ENCODE data around the gene P2RX4.
A peak's percentile ranks its signal among the peaks of the same experiment; 100 is the strongest.
"Not testable (repeated sequence)": the region's sequence is repeated elsewhere in the genome, so short reads cannot be mapped to it uniquely, and the experiment has no call there.

Gene P2RX4

DNA sequence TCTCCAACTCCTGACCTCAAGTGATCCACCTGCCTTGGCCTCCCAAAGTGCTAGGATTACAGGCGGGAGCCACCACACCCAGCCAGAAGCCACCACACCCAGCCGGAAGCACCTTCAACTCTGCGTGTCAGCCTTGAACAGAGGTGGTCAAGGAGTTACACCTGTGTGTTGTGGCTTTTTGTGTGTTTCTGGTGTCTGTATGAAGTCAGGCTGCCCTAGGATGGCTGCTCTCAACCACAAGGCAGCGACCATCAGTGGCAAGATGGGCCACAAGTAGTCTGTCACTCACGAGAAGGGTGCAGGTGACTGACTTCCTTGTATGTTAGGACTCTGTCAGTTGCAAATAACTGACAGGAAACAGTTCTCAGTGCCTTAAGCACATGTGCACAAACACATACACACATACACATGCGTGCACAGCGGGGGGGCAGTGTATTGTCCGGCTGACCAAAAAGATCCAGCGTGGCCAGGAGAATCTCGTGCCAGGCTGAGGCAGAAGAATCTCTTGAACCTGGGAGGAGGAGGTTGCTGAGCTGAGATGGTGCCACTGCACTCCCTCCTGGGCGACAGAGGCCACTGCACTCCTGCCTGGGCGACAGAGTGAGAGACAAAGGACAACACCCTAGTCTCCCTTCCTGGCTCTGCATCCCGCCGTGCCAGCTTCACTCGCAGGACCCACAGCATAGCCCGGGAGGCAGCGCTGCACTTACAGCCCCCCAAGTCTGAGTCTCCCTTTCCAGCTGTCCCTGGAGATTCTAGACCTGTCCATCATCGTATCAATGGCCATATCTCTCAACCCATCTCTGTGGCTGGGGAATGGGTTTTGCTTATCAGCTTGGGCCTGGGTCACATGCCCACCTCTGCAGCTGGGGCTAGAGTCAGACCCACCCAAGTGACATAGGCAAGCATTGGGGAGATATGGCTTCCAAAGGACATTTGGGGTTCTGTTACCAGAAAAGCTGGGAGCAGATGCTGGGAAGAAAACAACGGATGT lies 13.7 kb downstream of the P2RX4 start:
- no peak for DNase-seq

DNA sequence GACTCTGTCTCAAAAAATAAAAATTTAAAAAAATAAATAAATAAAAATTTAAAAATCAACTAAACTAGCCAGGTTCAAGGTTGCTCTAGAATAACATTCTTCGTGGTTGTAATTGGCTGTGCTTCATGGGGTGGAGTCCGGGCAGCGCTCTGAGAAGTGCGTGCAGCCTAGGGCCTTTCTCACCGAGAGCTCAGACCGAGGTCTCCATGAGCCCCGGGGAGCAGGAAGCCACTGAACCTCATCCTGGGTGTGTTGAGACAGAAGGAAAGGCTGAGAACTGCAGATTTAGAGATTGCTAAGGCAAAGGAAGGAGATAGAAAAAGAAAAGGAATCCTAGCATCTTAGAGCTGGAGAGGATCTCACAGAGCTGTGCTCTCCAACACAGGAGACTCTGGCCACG lies 14.7 kb downstream of the P2RX4 start:
- DNase-seq, result no peak

DNA sequence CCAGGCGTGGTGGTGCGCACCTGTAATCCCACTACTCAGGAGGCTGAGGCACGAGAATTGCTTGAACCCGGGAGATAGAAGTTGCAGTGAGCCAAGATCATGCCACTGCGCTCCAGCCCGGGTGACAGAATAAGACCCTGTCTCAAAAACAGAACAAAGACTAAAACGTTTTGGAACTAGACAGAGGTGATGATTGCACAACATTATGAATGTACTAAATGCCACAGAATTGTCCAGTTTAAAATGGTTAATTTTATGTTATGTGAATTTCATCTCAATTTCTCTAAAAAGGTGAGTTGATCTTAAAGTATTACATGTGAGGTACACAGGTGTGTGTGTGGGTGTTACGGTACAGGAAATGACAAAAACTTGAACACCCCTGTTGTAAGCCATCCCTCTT lies 16.5 kb downstream of the P2RX4 start:
- no peak for DNase-seq

DNA sequence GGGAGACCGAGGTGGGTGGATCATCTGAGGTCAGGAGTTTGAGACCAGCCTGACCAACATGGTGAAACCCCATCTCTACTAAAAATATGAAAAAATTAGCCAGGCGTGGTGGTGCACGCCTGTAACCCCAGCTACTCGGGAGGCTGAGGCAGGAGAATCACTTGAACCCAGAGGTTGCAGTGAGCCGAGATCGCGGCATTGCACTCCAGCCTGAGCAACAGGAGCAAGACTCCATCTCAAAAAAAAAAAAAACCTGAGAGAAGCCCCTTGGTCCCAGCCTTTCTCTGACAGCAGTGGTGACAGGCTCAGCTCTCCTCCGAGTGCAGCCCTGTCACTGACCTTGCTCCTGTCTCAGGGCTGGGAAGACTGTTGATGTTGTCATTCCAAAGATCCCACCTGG lies 16.9 kb downstream of the P2RX4 start:
- DNase-seq, result not testable (repeated sequence)

DNA sequence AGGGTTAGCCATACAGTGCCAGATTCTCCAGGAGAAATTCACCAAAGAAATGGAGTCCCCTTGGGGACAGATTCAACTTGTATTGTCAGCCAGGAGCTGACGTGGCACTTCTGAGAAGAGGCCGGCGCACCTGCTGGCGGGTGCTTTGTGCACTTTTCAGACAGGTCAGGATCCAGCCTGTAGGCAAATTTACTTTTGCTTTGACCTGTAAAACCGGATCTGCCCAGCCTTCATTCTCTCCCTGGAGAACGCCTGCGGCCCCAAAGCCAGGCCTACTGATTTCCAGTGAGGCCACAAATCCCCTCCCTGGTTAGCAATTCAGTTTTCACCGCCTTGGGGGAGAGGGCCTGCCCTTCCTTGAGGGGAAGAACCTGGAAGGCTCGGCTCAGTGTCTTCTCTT lies 17.4 kb downstream of the P2RX4 start:
- no peak for DNase-seq

DNA sequence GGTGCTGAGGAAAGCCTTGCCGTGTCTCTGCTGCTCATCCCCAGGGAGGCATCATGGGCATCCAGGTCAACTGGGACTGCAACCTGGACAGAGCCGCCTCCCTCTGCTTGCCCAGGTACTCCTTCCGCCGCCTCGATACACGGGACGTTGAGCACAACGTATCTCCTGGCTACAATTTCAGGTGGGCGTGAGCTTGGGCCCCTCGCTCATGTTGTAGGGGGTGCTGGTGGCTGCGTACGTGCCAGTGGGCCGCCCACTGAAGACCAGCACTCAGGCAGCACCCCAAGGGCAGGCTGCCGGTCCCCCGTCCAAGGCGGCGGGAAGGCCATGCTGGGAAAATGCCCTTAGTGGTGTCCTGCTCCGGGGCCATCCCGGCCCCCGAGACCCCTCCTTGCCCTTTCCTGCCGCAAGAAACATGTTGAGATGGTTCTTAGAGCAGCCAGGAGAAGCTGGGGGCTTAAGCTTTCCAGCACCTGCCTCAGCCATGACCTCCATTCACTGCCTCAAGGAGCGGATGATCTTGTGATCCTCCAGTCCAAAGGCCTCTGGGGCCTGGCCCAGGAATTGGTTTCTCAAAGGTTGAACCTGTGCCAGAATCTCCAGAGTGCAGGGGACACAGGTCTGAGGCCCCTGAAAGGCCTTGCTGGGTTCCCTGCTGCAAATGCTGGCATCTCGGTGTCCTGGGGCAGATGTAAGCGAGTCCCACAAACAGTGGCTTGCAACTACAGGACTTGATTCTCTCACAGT lies 19.2 kb downstream of the P2RX4 start:
- no peak for DNase-seq

DNA sequence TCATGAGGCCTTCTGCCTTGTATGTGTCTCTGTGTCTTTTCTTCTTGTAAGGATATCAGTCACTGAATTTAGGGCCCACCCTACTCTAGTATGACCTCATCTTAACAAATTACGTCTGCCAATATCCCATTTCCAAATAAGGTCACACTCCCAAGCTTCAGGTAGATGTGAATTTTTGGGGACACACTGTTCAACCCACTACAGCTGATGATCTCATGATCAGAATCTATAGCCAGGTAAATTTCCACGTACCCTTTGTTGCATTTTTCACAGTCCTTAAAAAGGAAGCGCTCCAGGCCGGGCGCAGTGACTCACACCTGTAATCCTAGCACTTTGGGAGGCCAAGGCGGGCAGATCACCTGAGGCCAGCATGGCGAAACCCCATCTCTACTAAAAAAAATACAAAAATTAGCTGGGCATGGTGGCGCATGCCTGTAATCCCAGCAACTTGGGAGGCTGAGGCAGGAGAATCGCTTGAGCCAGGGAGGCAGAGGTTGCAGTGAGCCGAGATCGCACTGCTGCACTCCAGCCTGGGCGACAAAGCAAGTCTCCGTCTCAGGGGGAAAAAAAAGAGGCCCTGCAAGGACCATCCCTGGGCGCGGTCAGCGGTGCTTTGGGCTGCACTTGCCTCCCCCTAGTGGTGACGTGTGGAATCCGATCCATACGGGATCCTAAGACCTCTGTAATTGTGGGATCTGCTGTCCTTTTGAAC lies 20.1 kb downstream of the P2RX4 start:
- peak; percentile 12 for DNase-seq

DNA sequence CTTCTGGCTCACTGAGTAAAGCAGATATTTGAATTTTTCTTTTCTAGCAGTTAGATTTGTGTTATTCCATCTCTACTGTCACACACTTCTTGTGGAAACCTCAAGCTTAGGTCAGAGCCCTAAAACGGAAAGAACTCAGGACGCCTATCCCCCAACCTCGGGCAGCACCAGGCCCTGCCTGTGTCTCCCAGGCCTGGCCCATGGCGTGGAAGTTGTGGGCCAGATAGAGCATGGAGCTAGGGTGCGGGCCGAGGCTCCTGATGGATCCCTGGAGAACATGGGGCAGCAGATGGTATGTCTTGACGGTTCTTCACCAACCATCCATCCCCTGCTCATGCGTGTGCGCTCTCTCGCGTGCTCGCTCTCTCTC lies 20.6 kb downstream of the P2RX4 start:
- no peak for DNase-seq

DNA sequence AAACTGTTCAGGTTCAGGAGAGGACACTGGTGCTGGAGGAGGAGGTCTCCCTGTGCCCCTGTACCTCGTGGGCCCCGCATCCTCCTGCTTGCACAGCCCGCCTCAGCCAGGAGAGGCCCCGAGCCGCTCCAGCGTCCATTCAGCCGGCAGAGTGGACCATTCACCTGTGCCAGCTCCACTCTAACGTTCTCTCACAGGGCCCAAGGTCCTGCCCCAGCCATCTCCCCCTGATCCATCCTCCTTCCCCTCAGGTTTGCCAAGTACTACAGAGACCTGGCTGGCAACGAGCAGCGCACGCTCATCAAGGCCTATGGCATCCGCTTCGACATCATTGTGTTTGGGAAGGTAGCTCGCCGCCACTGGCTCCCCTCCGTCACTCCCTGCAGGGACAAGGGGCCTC lies 22.2 kb downstream of the P2RX4 start:
- no peak for DNase-seq

DNA sequence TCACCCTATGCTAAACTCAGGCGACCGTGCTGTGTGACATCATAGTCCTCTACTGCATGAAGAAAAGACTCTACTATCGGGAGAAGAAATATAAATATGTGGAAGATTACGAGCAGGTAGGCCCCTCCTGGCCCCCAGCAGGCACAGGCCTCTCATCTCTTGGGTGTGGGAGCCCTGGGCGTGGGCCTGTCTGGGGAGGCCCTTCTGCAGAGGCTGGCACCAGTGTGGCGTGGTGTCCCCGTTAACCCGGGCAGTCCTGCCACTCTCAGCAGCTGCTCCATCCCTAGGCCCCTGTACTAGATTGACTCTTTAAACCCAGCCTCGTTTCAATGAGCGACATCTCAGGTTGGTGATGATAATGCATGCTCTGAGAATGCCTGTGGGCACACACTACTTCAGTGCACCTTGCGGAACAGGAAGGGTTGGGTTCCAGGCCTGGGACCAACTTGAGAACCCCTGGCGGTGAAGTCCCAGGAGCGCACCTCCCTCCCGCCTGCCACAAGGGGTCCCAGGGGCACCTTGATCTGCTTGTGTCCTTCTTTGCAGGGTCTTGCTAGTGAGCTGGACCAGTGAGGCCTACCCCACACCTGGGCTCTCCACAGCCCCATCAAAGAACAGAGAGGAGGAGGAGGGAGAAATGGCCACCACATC lies 23.2 kb downstream of the P2RX4 start:
- DNase-seq, result no peak

DNA sequence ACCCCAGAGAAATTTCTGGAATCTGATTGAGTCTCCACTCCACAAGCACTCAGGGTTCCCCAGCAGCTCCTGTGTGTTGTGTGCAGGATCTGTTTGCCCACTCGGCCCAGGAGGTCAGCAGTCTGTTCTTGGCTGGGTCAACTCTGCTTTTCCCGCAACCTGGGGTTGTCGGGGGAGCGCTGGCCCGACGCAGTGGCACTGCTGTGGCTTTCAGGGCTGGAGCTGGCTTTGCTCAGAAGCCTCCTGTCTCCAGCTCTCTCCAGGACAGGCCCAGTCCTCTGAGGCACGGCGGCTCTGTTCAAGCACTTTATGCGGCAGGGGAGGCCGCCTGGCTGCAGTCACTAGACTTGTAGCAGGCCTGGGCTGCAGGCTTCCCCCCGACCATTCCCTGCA lies 23.7 kb downstream of the P2RX4 start:
- no peak for DNase-seq

DNA sequence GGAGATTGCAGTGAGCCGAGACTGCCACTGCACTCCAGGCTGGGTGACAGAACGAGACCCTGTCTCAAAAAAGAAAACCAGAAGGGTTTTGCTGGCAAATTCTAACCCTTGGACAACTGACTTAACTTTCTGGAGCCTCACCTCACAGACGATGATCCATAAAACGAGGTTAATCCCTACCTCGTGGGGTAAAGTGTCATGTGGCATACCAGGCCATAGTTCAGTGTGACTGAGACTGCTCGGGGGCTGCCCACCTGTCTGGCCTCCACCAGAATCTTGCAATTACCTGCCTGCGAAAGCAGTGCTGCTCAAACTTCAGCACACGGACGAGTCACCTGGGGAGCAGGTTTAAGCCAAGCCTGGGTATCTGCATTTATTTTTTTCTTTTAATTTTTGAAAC lies 26.8 kb downstream of the P2RX4 start:
- DNase-seq, result no peak

DNA sequence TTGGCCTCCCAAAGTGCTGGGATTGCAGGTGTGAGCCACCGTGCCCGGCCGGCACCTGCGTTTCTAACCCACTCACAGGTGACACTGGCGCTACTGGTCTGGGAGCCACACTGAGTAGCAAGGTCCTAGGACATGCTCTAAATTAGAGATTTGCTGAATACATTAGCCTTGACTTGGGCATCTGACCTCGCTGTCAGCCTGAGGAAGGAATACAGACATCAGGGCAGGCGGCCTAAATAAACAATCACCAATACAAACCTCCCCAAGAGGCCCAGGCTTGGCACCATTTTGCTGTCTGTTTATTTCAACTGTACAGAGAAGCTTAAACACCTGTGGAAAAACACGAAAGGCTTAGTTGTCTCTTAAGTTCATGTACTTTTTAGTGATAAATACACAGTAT lies 27.5 kb downstream of the P2RX4 start:
- no peak for DNase-seq

DNA sequence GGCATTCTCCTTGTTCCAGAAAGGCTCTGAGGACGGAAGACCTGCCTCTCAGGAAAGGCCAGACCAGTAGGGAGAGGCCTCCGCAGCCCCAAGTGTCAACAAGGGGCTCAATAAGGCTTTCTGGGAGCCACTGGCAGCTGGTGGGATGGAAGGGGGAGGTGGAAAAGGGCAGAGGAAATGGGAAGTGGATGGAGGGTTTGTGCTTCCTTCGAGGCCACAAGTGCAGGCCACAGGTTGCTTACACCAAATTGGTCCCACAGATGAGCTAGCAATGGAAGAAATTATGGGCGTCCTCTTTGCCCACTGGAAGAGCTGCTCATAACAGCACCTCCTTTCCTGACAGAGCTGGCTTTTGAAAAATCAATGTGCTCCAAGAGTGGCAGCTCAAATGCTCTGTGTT lies 28.2 kb downstream of the P2RX4 start:
- no peak for DNase-seq

DNA sequence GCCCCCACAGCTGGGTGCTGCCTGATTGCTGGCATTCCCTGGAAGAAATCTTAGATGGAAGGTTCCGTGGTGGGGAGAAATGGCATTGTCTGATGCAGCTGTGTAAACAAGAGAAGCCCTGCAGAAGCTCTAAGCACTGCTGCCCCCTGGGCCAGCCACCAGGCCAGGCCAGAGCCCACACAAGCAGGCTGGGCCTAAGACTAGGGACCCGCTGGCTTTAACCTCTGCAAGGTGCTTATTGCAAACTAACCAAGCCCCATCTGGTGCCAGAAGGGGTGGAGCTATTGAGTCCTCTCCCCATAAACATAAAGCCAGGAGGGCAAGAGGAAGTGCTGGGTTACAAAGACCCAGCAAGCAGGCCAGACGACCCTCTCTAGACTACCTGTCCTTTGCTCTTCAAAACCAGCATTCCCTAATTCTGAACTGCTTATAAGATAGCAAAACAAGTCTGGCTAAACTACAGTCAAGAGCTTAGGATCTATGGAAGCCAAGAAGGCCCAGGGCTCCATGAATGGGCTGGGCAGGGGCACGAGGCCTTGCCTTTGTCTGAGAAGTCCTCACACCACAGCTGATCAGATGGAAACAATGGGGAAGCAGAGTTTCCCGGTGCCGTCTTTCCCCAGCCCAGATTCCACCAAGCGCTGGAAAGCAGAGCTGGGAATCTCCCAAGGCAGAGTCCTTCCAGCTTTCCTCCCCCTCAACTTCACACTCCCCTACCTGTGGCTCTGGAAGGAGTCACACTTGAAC lies 28.8 kb downstream of the P2RX4 start:
- DNase-seq, result peak; percentile 78

DNA sequence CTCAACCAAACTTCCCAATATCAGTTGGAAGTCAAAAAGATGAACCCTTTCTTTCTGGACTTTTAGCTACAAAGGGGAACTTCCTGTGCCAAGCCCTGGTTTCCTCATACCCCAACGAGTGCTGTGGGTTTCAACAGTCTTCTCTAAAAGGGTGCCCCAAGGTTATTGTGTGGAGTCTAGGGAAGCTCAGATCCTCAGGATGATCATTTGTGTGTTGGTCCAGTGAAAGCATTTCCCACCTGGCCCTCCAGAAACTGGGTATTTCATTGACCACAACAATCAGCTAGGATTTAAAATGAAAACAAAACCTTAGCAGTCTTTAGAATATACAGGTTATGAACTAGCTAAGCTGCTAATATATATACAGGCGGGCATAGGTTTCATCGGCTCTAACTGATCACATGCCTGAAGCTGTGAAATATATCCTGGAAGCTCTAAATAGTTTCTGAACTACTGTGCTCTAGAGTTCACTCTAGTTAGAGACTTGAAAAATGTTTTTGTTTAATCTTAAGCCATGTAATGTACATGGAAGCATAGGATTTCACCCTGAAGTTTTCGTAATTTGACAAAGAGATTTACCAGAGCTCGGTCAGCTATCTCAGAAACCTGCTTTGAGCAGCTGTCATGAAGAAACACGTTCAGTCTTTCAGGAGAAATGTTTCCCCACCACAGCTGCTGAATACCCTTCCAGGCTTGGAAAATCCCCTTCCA lies 29.6 kb downstream of the P2RX4 start:
- DNase-seq, result no peak

DNA sequence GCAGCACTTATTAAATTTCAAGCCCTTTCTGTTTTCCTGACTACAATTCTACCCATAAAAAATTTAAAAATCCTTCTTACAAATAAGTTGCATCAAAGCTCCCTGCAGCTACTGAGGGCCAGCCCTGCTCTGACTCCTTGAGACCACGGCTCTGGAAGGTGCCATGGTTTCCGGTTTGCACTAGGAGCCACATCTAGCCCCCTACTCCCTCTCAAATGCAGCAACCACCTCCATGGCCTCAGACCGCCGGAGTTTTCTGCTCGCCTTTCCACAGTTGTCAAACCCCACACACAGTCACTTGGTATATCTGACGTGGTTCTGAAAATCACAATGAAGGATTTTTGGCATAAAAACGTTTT lies 30.1 kb downstream of the P2RX4 start:
- DNase-seq, result no peak

DNA sequence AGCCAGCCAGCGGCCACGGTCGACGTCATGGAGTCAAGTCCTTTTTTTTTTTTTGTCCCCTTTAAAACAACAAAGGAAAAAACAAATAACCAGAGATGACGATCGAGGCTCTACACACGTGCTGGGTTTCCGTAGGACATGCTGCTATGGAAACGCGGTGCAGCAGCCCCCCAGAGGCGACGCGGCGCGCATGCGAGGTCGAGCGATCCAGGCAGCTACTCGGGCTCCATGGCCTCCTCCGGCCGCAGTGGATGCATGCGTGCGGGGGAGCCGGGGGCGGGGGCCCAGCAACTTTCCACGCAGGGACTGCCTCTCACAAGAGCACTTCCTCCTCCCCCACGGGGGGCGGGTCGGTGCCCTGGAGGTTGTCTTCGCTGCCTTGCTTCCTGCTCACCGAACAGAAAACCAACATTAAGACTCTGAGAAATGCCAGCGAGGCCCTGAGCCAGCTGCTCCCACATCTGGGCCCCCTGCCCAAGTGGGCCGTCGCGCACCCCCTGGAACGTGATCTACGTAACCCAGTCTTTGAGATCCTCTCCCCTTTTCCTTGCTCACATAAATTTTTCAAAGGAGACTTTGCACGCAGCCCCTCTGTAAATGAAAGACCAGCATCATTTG lies 30.7 kb downstream of the P2RX4 start:
- DNase-seq, result no peak

DNA sequence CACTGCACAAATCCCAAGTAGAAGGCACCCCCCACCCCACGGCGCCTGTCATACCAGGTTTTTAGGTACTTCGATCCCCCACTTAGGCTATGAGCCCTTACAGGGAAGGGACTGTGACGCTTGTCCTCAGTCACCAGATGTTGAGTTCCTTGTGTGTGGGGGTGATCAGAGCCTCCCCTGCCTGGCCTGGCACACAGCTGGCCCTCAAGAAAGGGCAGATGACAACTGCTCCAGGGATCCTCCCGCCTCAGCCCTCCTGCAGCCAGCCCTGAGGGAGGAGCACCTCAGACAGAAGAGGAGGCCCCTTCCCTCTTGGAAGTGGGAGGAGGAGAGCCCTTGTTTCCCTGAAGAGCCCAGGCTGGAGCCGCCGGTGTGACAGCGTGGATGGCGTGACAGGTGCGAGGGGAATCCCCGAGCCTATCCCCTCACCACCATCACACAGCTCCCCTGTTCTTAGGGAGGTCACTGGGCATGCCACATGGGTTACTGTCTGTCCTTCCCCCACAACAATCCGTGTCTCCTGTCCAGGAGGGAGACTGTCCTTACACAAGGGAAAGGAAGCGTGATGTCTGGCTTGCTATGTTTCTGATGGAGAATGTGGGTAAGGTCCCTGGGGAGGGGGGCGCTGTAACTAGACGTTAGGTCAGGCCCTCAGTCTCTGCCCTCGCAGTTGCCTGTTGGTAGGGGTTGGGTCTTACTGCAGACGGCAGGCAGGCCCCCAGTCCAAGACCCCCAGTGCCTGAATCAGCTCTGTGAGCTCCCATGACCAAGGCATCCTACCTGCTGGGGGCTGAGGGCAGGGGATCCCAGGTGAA lies 31.4 kb downstream of the P2RX4 start:
- DNase-seq, result no peak

DNA sequence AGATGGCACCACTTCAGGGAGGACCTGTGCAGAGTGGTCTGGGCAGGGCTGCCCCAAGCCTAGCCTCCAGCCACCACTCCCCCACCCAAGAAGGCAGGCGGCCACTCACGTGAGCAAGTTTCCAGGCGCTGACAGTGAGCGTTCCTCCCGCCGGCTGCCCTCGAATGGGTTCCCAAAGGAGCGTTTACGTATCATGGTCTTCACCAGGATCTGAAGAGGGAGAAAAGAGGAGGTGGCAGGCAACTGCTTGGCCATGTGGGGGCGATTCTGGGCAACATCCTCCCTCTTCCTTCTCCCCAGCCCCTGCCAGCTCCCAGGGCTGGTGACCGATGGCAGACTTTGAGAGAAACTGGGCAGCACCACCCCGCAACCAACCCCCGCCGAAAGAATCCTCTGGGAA lies 35.1 kb downstream of the P2RX4 start:
- no peak for DNase-seq

All from NCI-H1105 treated with DMSO at 0.1 percent for 48 hours (cell line).